ENCODE results near the gene TCF7.

TCF7 gene

DNA sequence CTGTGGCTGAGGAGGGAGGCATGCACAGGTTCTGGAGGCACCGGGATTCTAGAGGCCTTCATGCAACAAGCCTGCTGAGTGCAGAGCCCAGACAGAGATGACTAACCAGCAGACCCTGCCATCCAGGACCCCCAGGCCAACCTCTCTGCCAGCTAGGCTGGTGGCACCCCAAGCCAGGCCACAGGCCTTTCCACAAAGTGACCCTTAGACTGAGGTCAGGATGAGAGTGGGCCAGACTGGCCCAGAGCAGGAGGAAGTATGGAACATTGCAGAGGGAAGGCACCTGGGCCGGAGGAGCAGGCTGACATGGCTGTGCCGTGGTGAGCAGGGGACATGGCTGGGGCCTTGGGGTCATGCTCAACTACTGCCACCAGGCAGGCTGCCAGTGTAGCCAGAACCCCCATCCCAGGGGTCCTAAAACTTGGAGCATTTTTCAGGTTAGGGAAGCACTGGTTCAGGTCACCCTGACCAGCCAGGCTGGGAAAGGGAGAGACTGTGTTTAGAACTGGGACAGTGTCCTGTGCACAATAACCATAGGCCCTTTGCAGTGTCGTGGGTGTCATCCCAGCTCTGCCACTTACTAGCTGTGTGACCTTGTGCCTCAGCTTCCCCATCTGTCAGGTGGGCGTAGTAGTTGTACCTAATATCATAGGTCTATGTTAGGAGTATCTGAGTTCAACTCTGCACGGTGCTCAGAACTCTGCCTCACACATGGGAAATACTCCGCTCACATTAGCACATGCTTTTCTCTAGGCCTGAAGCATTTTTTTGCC, 17.3 kb downstream of the TCF7 start:
- no peak for DNase-seq

DNA sequence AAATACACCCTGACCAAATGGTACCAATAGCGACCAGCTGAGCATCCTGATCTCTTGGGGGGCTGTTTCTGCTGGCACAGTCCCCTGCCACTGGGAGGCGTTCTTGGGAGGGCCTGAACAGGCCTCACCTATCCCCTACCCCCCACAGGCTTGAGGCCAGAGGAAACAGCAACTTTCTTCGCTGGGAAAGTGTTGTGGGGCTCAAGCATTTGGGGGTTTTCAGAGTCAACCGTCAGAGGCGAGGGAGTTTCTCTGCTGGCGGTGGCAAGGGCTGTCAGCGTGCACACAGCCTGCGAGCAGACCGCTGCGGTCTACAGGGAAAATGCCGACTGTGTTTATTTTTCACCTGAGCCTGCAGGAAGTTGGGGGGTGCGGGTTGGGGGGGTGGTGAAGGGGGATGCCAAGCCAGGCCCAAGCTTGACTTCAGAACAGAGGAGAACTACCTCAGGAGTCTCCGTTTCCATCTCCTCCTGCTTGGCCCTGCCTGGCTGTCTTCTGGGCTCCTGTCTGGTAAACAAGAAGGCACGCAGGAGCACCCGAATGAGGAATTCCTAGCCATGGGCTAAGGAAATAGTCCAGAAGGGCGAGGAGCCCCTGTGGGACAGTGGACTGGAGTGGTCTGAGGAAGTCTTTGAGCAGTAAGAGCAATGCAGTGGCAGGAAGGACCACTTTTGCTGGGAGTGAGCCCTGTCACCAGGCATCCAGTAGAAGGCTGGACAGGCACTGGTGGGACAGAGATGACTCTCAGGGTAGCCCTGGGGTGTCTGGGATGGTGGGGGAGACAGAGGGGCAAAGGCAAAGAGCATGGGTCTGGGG, 18.1 kb downstream of the TCF7 start:
- no peak for DNase-seq

DNA sequence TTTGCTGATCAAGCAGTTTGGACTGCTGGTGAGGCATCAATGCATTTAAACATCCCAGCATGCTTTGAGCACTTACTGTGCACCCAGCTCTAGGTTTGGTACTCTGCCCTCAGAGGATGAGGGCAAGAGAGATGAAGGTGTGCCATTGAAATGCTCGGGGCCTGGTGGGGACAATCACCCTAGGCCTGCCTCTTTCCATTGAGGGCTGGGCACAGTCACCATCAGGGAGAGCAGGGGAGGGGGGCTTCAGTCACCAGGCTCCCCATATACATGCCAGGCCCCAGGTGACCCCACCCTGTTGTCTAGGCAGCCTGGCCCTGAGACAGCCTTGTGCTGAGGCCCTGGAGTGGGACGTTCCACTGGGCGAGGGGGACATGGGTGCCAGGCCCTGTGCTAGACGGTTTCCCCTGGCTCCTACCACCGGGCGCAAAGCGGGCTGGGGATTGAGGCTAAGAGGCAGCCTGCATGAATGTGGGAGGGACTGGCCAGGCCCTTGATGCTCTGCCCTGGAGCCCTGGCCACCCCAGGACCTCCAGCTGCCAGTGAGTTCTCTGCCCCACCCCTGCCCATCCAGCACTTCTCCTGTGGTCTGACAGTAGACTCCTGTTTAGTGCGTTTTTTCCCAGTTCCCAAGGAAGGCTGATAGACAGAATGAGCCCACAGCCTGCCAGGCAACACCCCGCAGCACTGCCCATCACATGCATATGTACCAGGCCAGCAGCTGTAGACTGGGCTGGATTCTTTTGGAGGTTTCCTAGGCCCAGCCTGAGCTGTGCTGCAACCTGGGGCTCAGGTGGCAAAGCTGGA, 18.9 kb downstream of the TCF7 start:
- no peak for DNase-seq

DNA sequence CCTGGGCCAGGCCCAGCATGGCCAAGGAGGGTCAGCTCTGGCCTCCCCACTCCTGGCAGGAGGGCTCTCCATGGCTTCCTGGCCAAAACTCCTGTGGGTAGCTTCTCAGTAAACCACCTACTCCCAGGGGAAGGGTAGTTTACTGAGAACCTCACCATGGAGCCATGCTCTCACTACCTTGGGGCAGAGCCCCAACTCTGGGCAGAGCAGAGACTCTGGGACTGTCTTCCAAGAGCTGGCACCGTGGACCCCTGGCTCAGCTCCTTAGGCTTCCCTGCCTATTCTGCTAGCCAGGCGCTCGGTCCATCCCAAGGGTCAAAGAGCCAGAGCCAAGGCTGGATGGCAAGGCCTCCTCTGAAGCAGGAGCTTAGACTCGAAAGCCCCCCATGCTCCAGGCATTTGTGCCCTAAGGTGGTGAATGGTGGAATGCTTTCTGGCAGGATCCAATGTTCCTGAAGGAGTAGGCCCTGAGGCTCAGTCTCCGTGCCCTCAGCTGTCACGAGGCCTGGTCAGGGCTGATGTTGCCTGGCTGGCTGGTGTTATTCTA, 19.6 kb downstream of the TCF7 start:
- DNase-seq, result no peak

DNA sequence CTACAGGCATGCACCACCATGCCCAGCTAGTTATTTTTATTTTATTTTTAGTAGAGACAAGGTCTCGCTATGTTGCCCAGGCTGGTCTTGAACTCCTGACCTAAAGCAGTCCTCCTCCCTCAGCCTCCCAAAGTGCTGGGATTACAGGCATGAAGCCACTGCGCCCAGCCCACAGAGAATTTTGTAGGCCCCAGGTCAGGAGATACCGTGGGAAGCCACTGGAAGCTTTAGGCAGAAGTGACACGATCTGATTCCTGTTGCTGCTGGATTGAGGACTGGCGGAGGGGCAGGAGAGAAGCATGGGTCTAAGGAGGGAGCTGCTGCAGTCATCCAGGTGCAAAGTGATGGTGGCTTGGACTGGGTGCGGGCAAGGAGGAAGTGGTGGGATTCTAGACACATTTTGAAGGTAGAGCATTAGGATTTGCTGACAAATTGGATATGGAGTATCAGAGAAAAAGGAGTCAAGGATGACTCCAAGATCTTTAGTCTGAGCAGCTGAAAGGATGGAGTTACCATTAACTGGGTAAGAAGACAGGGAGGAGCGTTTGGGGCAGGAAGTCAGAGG, 20.7 kb downstream of the TCF7 start:
- no peak for DNase-seq

DNA sequence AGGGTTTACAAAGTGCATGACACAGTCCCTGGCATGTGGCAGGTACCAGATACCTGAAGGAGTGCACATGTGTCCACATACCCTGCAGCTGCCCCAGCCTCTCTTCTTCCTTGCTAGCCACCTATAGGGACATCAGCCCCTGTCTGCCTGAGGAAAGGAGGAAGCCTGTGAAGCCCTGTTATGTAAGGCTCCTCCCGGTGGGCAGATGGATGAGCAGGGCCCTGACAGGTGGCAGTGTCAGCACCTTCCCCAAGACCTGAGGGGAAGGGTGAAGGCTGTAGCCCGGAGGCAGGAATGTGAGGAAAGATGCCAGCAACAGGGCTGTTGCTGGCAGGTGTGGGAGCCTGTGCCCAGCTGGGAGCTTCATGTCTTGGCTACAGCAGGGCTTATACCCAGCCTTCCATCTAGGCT, 21.7 kb downstream of the TCF7 start:
- no peak for DNase-seq

DNA sequence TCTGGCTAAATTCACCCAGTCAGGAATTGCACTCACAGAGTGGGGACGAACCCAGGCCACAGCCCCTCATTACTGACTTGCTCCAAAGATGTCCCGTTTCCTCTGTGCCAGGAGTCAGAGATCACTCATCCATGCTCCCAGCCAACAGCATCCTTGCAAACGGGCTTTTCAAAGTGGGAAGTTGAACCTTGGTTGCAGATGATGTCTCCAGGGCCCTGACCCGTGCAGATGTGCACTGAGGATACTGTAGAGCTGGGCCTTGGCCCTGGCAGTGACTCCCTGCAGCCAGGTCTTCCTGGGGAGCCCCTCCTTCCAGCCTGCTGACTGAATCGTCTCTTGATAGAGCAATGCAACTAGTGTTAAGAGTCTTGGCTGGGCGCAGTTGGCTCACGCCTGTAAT, 22.3 kb downstream of the TCF7 start:
- DNase-seq, result no peak

DNA sequence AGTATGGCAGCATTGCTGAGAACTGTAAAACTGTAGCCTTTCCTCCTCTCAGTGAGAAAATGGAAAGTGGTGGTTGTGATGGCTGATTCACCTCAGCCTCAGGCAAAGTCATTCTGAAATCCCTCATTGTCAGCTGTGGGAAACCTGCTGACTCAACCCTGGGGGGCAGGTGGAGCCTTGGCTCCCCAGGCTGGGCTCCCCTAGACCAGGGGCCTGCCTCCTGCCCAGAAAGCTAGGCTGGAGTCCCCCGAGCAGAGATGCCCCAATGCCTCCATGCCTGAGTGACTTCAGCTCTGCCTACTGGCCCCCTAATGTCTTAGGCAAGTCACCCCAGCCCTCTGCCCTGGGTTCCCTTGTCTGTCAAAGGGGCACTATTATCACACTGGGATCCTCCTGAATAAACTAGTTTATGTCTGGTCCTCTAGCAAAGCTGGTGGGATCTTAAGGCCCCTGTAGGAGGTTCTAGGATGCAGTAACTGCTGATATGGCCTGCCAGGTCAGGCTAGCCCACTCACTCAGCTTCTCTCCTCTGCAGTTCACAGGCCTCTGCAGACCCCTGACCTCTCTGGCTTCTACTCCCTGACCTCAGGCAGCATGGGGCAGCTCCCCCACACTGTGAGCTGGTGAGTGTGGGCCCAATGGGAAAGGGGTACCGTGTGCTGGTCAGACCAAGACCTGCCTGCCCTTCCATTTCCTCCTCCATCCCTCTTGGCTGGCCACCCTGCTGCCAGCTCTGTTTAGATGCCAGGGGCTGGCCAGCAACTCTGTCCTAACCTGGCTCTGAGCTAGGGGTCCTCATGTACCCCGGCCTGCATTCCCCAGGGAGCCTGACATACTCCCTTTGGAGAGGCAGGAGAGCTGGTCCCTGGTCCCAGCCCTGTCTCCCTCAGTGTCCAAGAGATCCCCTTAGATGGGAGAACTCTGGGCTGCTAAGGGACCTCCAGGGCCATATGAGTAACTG, 24.2 kb downstream of the TCF7 start:
- DNase-seq, result no peak

DNA sequence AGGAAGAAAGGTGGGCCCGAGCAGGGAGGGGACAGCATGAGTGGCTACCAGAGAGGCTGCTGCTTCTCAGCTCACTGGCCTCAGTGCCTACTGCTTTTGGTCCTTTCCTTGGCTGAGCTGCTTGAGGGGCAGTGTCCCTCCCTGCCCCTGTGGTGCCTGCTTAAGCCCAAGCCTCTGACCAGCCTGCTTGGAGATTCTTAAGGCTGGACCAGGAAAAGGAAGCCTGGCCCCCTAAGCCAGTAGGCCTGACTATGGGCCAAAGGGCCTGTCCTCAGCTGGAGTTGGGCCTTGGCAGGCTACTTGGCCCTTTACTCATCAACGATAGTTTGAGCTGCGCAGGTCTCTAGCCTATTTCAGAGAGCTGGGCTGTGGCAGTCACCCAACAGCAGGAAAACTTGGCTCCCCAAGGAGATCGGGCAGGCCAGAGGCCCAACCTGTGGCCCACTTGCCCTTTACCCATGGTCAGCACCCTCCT, 24.9 kb downstream of the TCF7 start:
- no peak for DNase-seq

DNA sequence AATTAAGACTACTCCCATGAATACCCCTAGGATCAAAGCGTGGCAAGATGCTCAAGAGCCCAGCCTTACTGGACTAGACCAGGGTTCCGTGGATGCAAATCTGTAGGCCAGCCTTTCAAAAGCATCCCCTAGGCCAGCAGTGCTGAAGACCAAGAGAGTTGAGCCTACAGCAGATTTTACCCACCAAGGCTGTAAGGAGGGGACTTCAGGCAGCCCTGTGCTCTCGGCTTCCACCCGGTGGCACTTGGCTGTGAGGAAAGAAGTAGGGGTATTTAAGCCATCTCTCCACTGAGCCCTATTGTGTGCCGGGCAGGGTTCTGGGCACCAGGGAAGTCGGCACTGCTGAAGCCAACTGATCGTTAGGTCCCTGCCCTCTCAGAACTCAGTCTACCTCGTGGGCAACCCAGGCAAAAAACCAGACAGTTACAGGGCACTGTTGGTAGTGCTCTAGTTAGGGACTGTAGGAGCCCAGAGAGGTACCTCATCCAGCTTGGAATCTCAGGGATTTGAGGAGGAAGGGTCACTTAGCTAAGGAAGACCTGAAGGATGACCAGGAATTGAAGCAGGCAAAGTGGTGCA, 25.5 kb downstream of the TCF7 start:
- DNase-seq, result no peak

DNA sequence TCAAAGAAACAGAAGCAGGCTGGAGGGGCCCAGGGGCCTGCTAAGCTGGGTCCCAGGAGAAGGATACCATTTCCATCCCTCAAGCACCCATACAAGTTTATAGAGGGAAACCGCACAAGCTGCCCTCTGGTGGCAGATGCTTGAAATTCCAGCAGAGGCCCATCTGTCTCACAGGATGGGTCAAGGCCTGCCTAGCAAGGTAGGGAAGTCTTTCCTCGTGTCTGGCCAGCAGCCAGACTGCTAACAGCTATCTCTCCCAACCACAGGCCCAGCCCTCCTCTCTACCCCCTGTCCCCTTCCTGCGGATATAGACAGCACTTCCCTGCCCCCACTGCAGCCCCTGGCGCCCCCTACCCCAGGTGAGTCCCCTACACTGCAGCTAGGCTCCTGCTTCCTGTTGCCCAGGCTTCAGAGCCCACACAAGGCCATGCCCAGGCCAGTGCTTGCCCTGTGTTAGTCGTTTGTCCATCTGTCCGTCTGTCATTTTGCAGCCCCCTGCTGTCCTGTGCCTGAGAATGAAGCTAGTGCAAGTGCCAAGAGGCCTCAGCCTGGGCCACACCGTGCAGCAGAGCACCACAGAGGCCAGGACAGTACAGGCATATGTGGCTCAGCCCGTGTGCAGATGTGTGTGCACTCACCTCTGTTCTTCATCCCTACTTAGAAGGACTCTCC, 26.2 kb downstream of the TCF7 start:
- DNase-seq, result peak; percentile 21

DNA sequence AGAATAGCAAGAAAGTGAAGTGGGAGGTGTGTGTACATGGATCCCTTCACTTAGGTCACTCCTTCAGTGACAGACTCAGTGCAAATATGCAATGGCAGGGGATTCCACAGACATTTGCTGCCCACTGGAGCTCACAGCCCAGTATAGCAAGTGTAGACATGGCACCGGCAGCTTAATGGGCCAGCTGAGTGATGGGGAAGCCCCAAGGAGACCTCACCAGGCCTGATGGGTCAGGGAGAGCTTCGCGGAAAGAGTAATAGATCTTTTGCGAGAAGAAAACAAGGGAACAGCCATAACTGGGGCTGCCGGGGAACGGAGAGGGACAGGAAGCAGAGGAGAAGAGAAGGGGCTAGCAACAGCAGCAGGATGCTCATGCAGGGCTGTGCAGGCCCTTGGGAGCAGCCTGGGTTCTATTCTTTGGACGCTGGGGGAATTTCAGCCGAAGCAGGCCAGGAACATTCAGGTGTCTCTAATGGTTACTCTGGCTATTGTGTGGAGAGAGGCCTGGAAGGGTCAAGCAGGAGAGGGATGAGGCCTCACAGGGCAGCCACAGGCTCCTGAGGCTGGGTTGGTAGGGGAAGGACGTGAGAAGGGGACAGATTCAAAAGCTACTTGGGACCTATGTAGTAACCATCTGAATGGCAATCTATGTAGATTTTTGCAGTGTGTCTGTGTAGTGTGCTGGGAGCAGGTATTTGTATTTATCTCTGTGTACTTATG, 27.0 kb downstream of the TCF7 start:
- no peak for DNase-seq

DNA sequence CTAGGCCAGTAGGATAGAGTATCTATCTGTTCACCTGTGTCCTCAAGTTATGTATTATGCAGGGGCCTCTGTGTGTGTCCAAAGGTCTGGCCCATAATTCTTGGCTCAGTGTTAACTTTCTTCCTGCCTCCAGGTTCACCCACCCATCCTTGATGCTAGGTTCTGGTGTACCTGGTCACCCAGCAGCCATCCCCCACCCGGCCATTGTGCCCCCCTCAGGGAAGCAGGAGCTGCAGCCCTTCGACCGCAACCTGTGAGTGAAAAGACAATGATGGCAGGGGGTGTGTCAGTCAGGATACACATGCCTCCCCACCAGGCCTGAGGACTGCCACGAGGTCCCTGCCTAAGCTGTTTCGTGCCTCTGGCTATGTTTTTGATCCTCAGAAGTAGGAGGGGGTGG, 27.6 kb downstream of the TCF7 start:
- no peak for DNase-seq

DNA sequence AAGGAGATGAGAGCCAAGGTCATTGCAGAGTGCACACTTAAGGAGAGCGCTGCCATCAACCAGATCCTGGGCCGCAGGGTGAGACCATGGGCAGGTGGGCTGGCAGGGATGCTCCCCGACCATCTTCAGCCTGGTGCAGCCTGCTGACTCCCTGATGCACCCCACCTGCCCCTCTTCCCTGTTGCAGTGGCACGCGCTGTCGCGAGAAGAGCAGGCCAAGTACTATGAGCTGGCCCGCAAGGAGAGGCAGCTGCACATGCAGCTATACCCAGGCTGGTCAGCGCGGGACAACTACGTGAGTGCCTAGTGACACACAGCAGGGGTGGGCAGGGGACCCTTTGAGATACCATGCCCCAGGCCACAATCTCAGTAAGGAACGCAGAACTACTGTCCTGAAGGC, 28.3 kb downstream of the TCF7 start:
- DNase-seq, result no peak

DNA sequence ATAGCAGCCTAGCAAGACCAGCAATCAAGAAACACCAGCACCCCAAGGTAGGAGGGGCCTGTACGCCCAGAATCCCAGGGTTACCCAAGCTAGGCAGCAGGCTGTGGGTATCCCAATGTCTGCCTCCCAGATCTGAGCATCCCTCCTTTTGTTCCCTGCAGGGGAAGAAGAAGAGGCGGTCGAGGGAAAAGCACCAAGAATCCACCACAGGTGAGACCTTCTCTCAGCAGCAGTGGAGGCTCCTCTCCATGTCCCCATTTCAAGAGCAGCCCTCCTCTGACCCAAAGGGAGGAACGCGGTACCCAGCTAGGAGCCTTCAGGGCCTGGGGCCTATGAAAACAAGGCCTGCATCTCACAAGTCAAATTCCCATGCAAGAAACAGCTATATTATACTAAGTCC, 28.9 kb downstream of the TCF7 start:
- DNase-seq, result no peak

DNA sequence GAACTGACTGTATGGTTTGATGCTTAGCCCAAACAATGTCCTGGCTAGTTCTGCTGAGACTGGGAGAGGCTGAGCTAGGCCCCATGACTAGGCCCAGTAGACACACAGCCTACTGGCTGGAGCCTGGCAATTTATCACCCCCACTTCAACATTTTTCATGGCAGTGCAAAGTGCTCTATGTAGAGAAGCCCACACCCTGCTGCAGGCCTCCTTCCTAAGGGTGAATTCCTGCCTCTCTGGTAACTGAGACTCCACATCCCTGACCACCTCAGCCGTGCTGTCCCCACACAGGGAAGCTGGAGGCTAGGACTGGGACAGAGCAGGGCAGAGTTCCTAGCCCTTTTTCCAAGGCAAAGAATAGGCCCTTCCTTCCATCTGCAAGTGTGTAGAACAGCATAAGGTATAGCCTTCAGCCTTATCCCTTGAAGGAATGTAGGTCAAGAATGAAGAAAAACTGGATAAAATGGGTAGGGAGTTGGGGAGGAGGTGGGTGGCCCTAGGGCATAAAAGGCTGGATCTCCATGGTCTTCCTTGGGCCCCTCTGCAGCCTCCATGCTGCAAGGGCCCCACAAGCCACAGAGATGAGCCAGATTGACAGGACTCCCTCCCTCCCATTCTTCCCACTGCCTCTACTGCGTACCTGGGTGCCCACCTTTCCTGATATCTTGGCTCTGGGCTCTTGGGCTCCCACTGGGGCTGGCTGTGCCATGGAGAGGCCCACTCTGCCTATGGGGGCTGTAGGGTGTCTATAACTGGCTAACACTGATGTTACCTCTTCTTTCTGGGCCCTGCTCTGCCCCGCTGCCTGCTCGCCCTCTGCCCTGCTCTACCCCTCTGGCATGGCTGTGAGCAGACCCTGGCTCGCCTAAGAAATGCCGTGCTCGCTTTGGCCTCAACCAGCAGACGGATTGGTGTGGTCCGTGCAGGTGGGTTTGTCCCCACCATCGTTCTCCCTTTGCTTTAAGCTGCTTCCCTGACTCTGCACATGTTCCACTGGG, 29.8 kb downstream of the TCF7 start:
- no peak for DNase-seq

DNA sequence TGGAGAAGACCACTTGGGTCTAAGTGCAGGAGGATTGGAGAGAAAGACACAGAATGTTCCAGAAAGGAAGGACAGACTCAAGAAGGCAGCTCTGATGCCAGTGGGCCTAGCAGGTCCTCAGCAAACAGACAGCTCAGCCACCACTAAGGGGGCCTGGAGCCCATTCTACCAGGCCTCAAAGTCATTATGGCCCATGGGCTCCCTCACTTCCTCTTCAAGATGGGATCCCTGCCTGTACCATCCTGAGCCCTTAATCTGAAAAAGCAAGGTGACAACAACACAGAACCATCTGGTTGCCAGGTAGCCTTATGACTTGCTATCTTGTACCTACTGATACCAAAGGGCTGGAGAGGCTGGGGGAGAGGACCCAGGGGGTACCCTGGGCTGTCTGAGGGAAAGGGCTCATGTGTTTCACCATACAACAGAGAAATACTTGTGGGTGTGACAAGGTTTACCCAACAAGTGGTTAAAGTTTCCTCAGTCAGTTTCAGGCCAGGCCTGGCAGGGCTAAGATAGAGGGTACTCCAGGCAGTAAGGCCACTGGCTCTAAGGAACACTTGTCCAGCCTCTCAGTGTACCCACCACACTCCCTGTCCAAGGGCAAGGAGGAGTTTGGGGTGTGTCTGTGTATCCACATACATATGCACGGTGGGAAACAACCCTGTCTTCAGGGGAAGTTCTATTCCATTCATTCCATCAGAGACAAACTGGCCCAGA, 30.7 kb downstream of the TCF7 start:
- DNase-seq, result no peak

Data from SHP77 treated with DMSO at 0.1 percent for 48 hours (cell line).